B cell (primary cell): ENCODE measurements around the gene ATF6B. TPM values are rescaled to one million over a fixed set of nuclear protein-coding genes. Genes with fewer than 3 reads are reported as not detected.

Experiments
- ATAC-seq: fragments of 200-7000 bp; cut with Tn5 transposase; one replicate; pipeline ENCODE4 v1.10.0; 2021; ENCODE audit warnings: low read depth, mild to moderate bottlenecking, moderate number of reproducible peaks, moderate library complexity
- CTCF ChIA-PET: fragments of 350-600 bp; sonication (Branson Sonifier 250); formaldehyde crosslinking; loops from one replicate; lab custom pipeline; 2021; ENCODE audit warnings: antibody characterized with exemption, inconsistent platforms; lab: Charles Lee
- POLR2A ChIA-PET: fragments of 350-600 bp; sonication (Branson Sonifier 250); formaldehyde crosslinking; loops from one replicate; lab custom pipeline; 2021; ENCODE audit warnings: antibody characterized with exemption; lab: Charles Lee
- DNase-seq: peaks from one replicate; pipeline ENCODE4 v3.0.0; 2013
- H2AFZ ChIP-seq: 2 replicates; pipeline ENCODE4 v1.6.1; 2012; ENCODE audit warnings: mild to moderate bottlenecking, low read depth, low read length; ENCODE audit not compliant: insufficient read depth, poor library complexity, severe bottlenecking
- H3K27ac ChIP-seq, 2 donors: 1 replicate in 1 of 2; 2 replicates in 1 of 2; pipeline ENCODE4 v1.5.1; 2012 to 2013; ENCODE audit warnings: low read length in 2 of 2, mild to moderate bottlenecking in 2 of 2, moderate library complexity in 1 of 2
- H3K27me3 ChIP-seq, 4 experiments: fragments of 200-600 bp in 1 of 4; sonication (generic) in 1 of 4; replicated peaks in 1 of 4; 1 replicate in 2 of 4; 2 replicates in 2 of 4; pipeline versions ENCODE4 v1.6.1 to v1.7.0; 2013 to 2016; ENCODE audit warnings: low read length in 3 of 4, mild to moderate bottlenecking in 2 of 4, mixed read lengths in 1 of 4, moderate library complexity in 1 of 4; ENCODE audit not compliant: insufficient read depth in 4 of 4, control insufficient read depth in 3 of 4; ENCODE audit errors: control extremely low read depth in 1 of 4
- H3K36me3 ChIP-seq, 2 experiments: replicated peaks in 1 of 2; 1 replicate in 1 of 2; 2 replicates in 1 of 2; pipeline versions ENCODE4 v1.6.1 to v1.7.1; 2013; ENCODE audit warnings: low read length in 1 of 2; ENCODE audit not compliant: insufficient read depth in 2 of 2, control insufficient read depth in 1 of 2; ENCODE audit errors: control extremely low read depth in 1 of 2, extremely low read depth in 1 of 2
- H3K4me1 ChIP-seq, 2 donors: fragments of 200-600 bp in 1 of 2; sonication (generic) in 1 of 2; 1 replicate in 1 of 2; 2 replicates in 1 of 2; pipeline versions ENCODE4 v1.5.1 to v1.6.1; 2013 to 2017; ENCODE audit warnings: low read length in 2 of 2; ENCODE audit not compliant: control insufficient read depth in 2 of 2, insufficient read depth in 2 of 2
- H3K4me2 ChIP-seq: replicated peaks from 2 replicates; pipeline ENCODE3; 2012; ENCODE audit warnings: mild to moderate bottlenecking, low read depth, low read length; ENCODE audit not compliant: poor library complexity, severe bottlenecking
- H3K4me3 ChIP-seq, 5 experiments: fragments of 200-600 bp in 1 of 5; sonication (generic) in 1 of 5; 1 replicate in 3 of 5; 2 replicates in 2 of 5; pipeline versions ENCODE4 v1.5.1 to v1.7.0; 2011 to 2016; ENCODE audit warnings: low read length in 4 of 5, mild to moderate bottlenecking in 4 of 5, low read depth in 2 of 5, control low read depth in 1 of 5, moderate library complexity in 1 of 5; ENCODE audit not compliant: insufficient read depth in 1 of 5; ENCODE audit errors: control extremely low read depth in 1 of 5, extremely low read depth in 1 of 5
- H3K79me2 ChIP-seq: fragments of 200-600 bp; sonication (generic); one replicate; pipeline ENCODE4 v1.6.0; 2016; ENCODE audit warnings: low read length; ENCODE audit not compliant: control insufficient read depth, insufficient read depth
- H3K9ac ChIP-seq: fragments of 200-600 bp; sonication (generic); 2 replicates; pipeline ENCODE4 v1.6.1; 2017; ENCODE audit warnings: mild to moderate bottlenecking, low read length, moderate library complexity
- H3K9me3 ChIP-seq, 3 donors: one replicate each; pipeline versions ENCODE4 v1.6.1 to v1.7.1; 2013; ENCODE audit warnings: low read length in 2 of 3; ENCODE audit not compliant: control insufficient read depth in 2 of 3, insufficient read depth in 1 of 3; ENCODE audit errors: control extremely low read depth in 1 of 3
- H4K20me1 ChIP-seq: 2 replicates; pipeline ENCODE4 v1.6.0; 2012; ENCODE audit warnings: mild to moderate bottlenecking, low read length; ENCODE audit not compliant: insufficient read depth, control insufficient read depth, poor library complexity, severe bottlenecking
- H3K27ac Mint-ChIP-seq: one replicate; pipeline ENCODE4 v1.8.0; 2021; ENCODE audit warnings: mixed read lengths
- H3K27me3 Mint-ChIP-seq: one replicate; pipeline ENCODE4 v1.8.0; 2021; ENCODE audit warnings: mixed read lengths
- H3K4me1 Mint-ChIP-seq: one replicate; pipeline ENCODE4 v1.8.0; 2021; ENCODE audit warnings: mixed read lengths
- H3K4me3 Mint-ChIP-seq: one replicate; pipeline ENCODE4 v1.8.0; 2021; ENCODE audit warnings: mixed read lengths
- H3K9me3 Mint-ChIP-seq: one replicate; pipeline ENCODE4 v1.8.0; 2022; ENCODE audit warnings: mixed read lengths; ENCODE audit not compliant: insufficient read depth
- CTCF ChIP-seq: fragments of 200-600 bp; IDR thresholded peaks from one replicate; pipeline ENCODE4 v1.8.0; 2022; ENCODE audit warnings: antibody characterized with exemption, mild to moderate bottlenecking
- EZH2 ChIP-seq: IDR thresholded peaks from 2 replicates; pipeline ENCODE4 v1.6.1; 2012; ENCODE audit warnings: borderline replicate concordance, low read depth, mild to moderate bottlenecking, moderate library complexity, low read length; ENCODE audit not compliant: insufficient read depth, poor library complexity, severe bottlenecking
- WGBS: methylation state at CpG from one replicate; pipeline ENCODE4 v1.1.5; 2013; ENCODE audit warnings: missing lambda C conversion rate; ENCODE audit not compliant: insufficient coverage; 5-methylcytosine and 5-hydroxymethylcytosine counted together
- intact Hi-C: fragments of 100-400 bp; cut with micrococcal nuclease; formaldehyde crosslinking; loops from one replicate; pipeline ENCODE4 v1.10.0; 2022
- polyA plus RNA-seq: library from polyadenylated mRNA; depleted of rRNA; stranded (reverse); fragments of >200 nt; gene quantifications from 2 replicates; pipeline ENCODE4 v1.2.3, GENCODE V29; 2012
- total RNA-seq, 2 donors: library from RNA; stranded (reverse); fragments of 120-200 nt in 1 of 2; gene quantifications; 1 replicate in 1 of 2; 2 replicates in 1 of 2; pipeline versions ENCODE4 v1.2.3 to v1.2.4, GENCODE V29; 2013 to 2022

Gene ATF6B
- total and polyA plus RNA-seq, 2 donors (not counting 1 experiment from before 2014, with no cell fraction given): 180 to 201 TPM

DNA sequence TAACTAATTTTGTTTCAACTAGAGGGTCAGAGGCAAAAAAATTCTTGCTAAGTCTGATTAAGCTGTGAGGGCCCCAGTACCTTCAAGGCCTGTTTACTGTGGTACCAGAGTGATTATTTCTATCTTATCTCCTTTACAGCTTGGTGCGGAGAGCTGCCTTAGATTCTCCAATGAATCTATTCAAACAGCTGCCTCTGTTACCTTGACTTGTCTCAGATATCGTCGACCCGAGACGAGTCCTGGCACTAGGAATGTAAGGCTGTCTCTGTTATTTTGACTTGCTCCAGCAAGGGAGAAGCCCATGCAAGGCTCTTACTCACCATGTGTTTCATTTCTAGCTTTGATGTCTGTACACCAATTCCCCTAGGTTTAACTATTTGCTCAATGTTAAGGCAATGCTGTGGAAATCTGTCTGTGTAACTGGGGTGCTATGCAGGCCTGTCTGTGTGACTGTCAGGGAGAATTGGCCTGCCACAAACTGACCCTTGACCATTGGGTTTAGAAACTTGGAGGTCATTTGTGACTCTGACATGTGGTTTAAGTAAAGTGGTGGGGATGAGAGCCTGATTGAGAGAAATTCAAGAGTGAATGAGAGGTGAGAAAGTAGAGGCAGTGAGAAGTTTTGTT lies 12.5 kb upstream of the ATF6B start:
- intact Hi-C loops: no loop called here
- Histone ChIP-seq H3K4me1 (no peaks in the 10 kb centered on the region), H3K79me2 (no peaks in the 10 kb centered on the region), H3K9ac (no peak overlapping the region), H3K27me3 (peaks cover 0 to 5% (median 2%) of the 10 kb centered on the region in 4 experiments), H2AFZ (no peak overlapping the region), H4K20me1 (no peaks in the 10 kb centered on the region), H3K4me3 (no peak overlapping the region), H3K27ac (no peak overlapping the region), H3K36me3 (no peaks in the 10 kb centered on the region), H3K4me2 (no peak overlapping the region), H3K9me3 (no peaks in the 10 kb centered on the region)
- ChIA-PET POLR2A (no interaction called here), CTCF (interaction anchor here (0.7 kb wide), 1 partner anchor 142 kb away, joined by 3 read pairs; no protein-coding TSS in a partner anchor)
- WGBS: 100% methylated on average over 2 of the region's 5 CpGs
- DNase-seq (no peak), ATAC-seq (no peak)
- H3K4me1 Mint-ChIP-seq: no peaks in the 10 kb centered on the region
- H3K27ac Mint-ChIP-seq: no peak overlapping the region
- peaks cover 12% of the 10 kb centered on the region for H3K27me3 Mint-ChIP-seq
- no peaks in the 10 kb centered on the region for H3K9me3 Mint-ChIP-seq
- no peak overlapping the region for H3K4me3 Mint-ChIP-seq
- TF ChIP-seq EZH2 (no peak), CTCF (no peak)

GRCh38 chr6:32139590-32139989 lies 11.5 kb upstream of the ATF6B start:
- no peak overlapping the region for H3K9ac ChIP-seq
- ChIA-PET CTCF (interaction anchor here (0.7 kb wide), 1 partner anchor 179 kb away, joined by 3 read pairs; no protein-coding TSS in a partner anchor), POLR2A (no interaction called here)
- H3K27me3 Mint-ChIP-seq: peaks cover 12% of the 10 kb centered on the region
- H3K4me1 Mint-ChIP-seq: no peaks in the 10 kb centered on the region
- no peaks in the 10 kb centered on the region for H3K79me2 ChIP-seq
- H3K4me2 ChIP-seq: no peak overlapping the region
- no peak overlapping the region for H2AFZ ChIP-seq
- no peak for TF ChIP-seq EZH2
- TF ChIP-seq CTCF: no peak
- peaks cover 0 to 5% (median 2%) of the 10 kb centered on the region in 4 experiments for H3K27me3 ChIP-seq
- H3K4me3 Mint-ChIP-seq: no peak overlapping the region
- DNase-seq (no peak), ATAC-seq (no peak)
- WGBS: 88% methylated on average over 2 of the region's 5 CpGs
- no peaks in the 10 kb centered on the region for H3K4me1 ChIP-seq
- no peaks in the 10 kb centered on the region for H4K20me1 ChIP-seq
- intact Hi-C loops: no loop called here
- H3K4me3 ChIP-seq: no peak overlapping the region
- no peaks in the 10 kb centered on the region for H3K9me3 ChIP-seq
- no peaks in the 10 kb centered on the region for H3K36me3 ChIP-seq
- H3K9me3 Mint-ChIP-seq: no peaks in the 10 kb centered on the region
- no peak overlapping the region for H3K27ac Mint-ChIP-seq
- no peak overlapping the region for H3K27ac ChIP-seq
